ENCODE results near the gene FGD3. TPM values are rescaled to one million over a fixed set of nuclear protein-coding genes. Genes with fewer than 3 reads are reported as not detected.

Gene FGD3
- total RNA-seq, 1 donor from 2014 or later, result not detected

GRCh38 chr9:93061791-93062763 lies 114.8 kb downstream of the FGD3 start:
- no peak overlapping the region for H3K27ac Mint-ChIP-seq (ENCODE audit: unreplicated experiment)
- H3K36me3 Mint-ChIP-seq (ENCODE audit: unreplicated experiment), result no peaks in the 10 kb centered on the region
- no peak overlapping the region for H3K4me3 Mint-ChIP-seq (ENCODE audit: unreplicated experiment)
- TF ChIP-seq, protein P1, sequence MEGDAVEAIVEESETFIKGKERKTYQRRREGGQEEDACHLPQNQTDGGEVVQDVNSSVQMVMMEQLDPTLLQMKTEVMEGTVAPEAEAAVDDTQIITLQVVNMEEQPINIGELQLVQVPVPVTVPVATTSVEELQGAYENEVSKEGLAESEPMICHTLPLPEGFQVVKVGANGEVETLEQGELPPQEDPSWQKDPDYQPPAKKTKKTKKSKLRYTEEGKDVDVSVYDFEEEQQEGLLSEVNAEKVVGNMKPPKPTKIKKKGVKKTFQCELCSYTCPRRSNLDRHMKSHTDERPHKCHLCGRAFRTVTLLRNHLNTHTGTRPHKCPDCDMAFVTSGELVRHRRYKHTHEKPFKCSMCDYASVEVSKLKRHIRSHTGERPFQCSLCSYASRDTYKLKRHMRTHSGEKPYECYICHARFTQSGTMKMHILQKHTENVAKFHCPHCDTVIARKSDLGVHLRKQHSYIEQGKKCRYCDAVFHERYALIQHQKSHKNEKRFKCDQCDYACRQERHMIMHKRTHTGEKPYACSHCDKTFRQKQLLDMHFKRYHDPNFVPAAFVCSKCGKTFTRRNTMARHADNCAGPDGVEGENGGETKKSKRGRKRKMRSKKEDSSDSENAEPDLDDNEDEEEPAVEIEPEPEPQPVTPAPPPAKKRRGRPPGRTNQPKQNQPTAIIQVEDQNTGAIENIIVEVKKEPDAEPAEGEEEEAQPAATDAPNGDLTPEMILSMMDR (IDR thresholded peaks at IDR 0.05), result no peak
- H3K4me1 Mint-ChIP-seq (ENCODE audit: unreplicated experiment), result peaks cover 5% of the 10 kb centered on the region
- no peaks in the 10 kb centered on the region for H3K9me3 Mint-ChIP-seq (ENCODE audit: unreplicated experiment)
- DNase-seq (ENCODE audit: extremely low spot score, unreplicated experiment), result no peak
- peaks cover 26% of the 10 kb centered on the region for H3K27me3 Mint-ChIP-seq (ENCODE audit: unreplicated experiment)

- Mint-ChIP-seq H3K4me3 (ENCODE audit: unreplicated experiment) (no peak overlapping the region), H3K36me3 (ENCODE audit: unreplicated experiment) (no peaks in the 10 kb centered on the region), H3K27ac (ENCODE audit: unreplicated experiment) (no peak overlapping the region), H3K4me1 (ENCODE audit: unreplicated experiment) (no peaks in the 10 kb centered on the region), H3K9me3 (ENCODE audit: unreplicated experiment) (no peaks in the 10 kb centered on the region), H3K27me3 (ENCODE audit: unreplicated experiment) (peaks cover 33% of the 10 kb centered on the region)
- DNase-seq (ENCODE audit: extremely low spot score, unreplicated experiment), result no peak
- TF ChIP-seq, protein P1 (IDR thresholded peaks at IDR 0.05), result no peak
Measured at GRCh38 chr9:93064392-93065134, 117.2 kb downstream of the FGD3 start.

DNA sequence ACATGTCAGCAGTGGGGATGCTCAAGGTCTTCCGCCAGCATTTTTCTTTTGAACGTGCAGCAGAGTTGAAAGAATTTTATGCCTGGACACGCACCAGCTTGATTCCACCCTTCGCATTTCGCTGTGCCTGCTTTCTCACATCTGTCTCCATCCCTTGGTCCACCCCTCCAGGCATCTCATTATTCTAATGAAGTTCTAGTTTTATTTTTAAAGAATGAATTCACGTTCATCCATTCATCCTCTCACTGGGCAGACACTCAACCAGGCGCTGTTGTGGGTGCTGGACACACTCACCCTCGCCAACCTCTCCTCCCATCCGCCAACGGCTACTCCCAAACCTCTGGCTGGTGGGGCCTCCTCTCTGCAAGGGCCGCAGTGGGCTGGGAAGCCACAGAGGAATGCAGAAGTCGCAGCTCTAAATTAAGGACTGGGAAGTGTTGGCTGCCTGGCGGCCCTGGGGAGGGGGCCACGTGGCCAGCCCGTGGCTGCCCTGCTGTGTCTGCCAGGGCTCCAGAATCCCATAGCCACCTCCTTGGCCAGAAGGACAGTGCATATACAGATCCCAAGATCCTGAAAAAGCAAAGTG lies 117.9 kb downstream of the FGD3 start:
- Mint-ChIP-seq H3K4me1 (ENCODE audit: unreplicated experiment) (no peaks in the 10 kb centered on the region), H3K27ac (ENCODE audit: unreplicated experiment) (no peak overlapping the region), H3K9me3 (ENCODE audit: unreplicated experiment) (no peaks in the 10 kb centered on the region), H3K27me3 (ENCODE audit: unreplicated experiment) (peaks cover 33% of the 10 kb centered on the region), H3K36me3 (ENCODE audit: unreplicated experiment) (no peaks in the 10 kb centered on the region), H3K4me3 (ENCODE audit: unreplicated experiment) (no peak overlapping the region)
- TF ChIP-seq, protein P1 (IDR thresholded peaks at IDR 0.05), result no peak
- no peak for DNase-seq (ENCODE audit: extremely low spot score, unreplicated experiment)

GRCh38 chr9:93066978-93067603 lies 119.8 kb downstream of the FGD3 start:
- TF ChIP-seq, protein P1 (IDR thresholded peaks at IDR 0.05), result no peak
- Mint-ChIP-seq H3K27ac (ENCODE audit: unreplicated experiment) (no peak overlapping the region), H3K4me3 (ENCODE audit: unreplicated experiment) (no peak overlapping the region), H3K9me3 (ENCODE audit: unreplicated experiment) (no peaks in the 10 kb centered on the region), H3K27me3 (ENCODE audit: unreplicated experiment) (peaks cover 22% of the 10 kb centered on the region), H3K4me1 (ENCODE audit: unreplicated experiment) (no peaks in the 10 kb centered on the region), H3K36me3 (ENCODE audit: unreplicated experiment) (no peaks in the 10 kb centered on the region)
- no peak for DNase-seq (ENCODE audit: extremely low spot score, unreplicated experiment)
